Psoas muscle (tissue), 8 donors: ENCODE data around the gene HSH2D. TPM values are rescaled to one million over a fixed set of nuclear protein-coding genes. Genes with fewer than 3 reads are reported as not detected.

Experiments used
- ATAC-seq, 4 donors: fragments of 200-7000 bp; cut with Tn5 transposase; one replicate each; pipeline ENCODE4 v1.9.1; 2020; ENCODE audit warnings: moderate library complexity in 3 of 4, mild to moderate bottlenecking in 2 of 4
- DNase-seq, 2 donors: peaks; one replicate each; pipeline ENCODE4 v3.0.0-alpha.2; 2020
- H3K27ac ChIP-seq: fragments of 200-600 bp; one replicate; pipeline ENCODE4 v1.8.0; 2022
- H3K27me3 ChIP-seq, 3 donors: fragments of 200-600 bp in 1 of 3; one replicate each; pipeline versions ENCODE4 v1.6.1 to v1.8.0; 2013 to 2022; ENCODE audit warnings: low read length in 2 of 3, mild to moderate bottlenecking in 2 of 3, moderate library complexity in 1 of 3; ENCODE audit not compliant: insufficient read depth in 3 of 3
- H3K36me3 ChIP-seq, 2 donors: fragments of 200-600 bp in 1 of 2; one replicate each; pipeline versions ENCODE4 v1.6.1 to v1.8.0; 2013 to 2022; ENCODE audit warnings: low read depth in 1 of 2, mild to moderate bottlenecking in 1 of 2, moderate library complexity in 1 of 2; ENCODE audit not compliant: insufficient read depth in 1 of 2
- H3K4me1 ChIP-seq: fragments of 200-600 bp; one replicate; pipeline ENCODE4 v1.8.0; 2022
- H3K4me3 ChIP-seq: fragments of 200-600 bp; one replicate; pipeline ENCODE4 v1.8.0; 2022; ENCODE audit warnings: mild to moderate bottlenecking
- H3K9me3 ChIP-seq: fragments of 200-600 bp; one replicate; pipeline ENCODE4 v1.8.0; 2022
- CTCF ChIP-seq: fragments of 200-600 bp; IDR thresholded peaks from one replicate; pipeline ENCODE4 v1.8.0; 2022; ENCODE audit warnings: antibody characterized with exemption
- WGBS, 3 donors: extraction: QIAGEN DNeasy Blood & Tissue Kit; methylation state at CpG; one replicate each; pipeline versions ENCODE4 v1.1.6 to v1.1.7; 2013; 5-methylcytosine and 5-hydroxymethylcytosine counted together
- intact Hi-C, 2 donors: fragments of 100-400 bp; cut with DNase I; formaldehyde crosslinking; loops; one replicate each; pipeline versions ENCODE4 v1.11.0 to v1.14.2; 2022
- polyA plus RNA-seq, 3 donors: library from polyadenylated mRNA; stranded (reverse); fragments of 200-250 nt; gene quantifications; one replicate each; pipeline ENCODE4 v1.2.3, GENCODE V29; 2013
- total RNA-seq, 4 donors: library from RNA; stranded (reverse); fragmentation: NEBNext Ultra II Directional in 2 of 4; extraction: Animal tissue kit (Norgen Biotek cat#: 25700) in 2 of 4; gene quantifications; one replicate each; pipeline versions ENCODE4 v1.2.1 to v1.2.4, GENCODE V29; 2021 to 2023
- donor health status: healthy with polysubstance abuse.
- donor health status: DM: no; HTN: no; CAD: no; lungs with moderate emphysema.
- donor health status: Bipolar disorder and iron deficiency.
- donor health status: healthy.
- donor health status: DM: yes; HTN: yes; CAD: no.
- donor health status: DM: no; HTN: no; CAD: no.
- donor health status: DM: no; HTN: no; CAD: no.
- donor health status: DM: yes; HTN: yes; CAD: no.

HSH2D gene
- total and polyA plus RNA-seq, 7 donors, result 0.10 to 0.30 (median 0.12) TPM; not detected in 2

- H3K36me3 ChIP-seq, result peaks cover 6 to 88% of the 10 kb centered on the region in 2 donors
- no peak for TF ChIP-seq CTCF
Measured at GRCh38 chr19:16207063-16207462, 63.6 kb downstream of the HSH2D start.

GRCh38 chr19:16207490-16208025 is 64.1 kb downstream of the HSH2D start:
- no peak for ATAC-seq
- H3K27me3 ChIP-seq, result no peaks in the 10 kb centered on the region
- DNase-seq, result no peak
- intact Hi-C loops, result no loop called here
- no peak for TF ChIP-seq CTCF
- no peaks in the 10 kb centered on the region for H3K9me3 ChIP-seq
- peaks cover 6 to 88% of the 10 kb centered on the region in 2 donors for H3K36me3 ChIP-seq
- H3K4me3 ChIP-seq, result no peak overlapping the region
- 89 to 91% (median 89%) methylated on average over 12 of the region's 12 CpGs for WGBS, 3 donors
- H3K27ac ChIP-seq, result no peak overlapping the region
- H3K4me1 ChIP-seq, result peaks cover 6% of the 10 kb centered on the region

More at GRCh38 chr19:16207063-16207462, 63.6 kb downstream of the HSH2D start:
- 87 to 93% (median 91%) methylated on average over 10 of the region's 10 CpGs for WGBS, 3 donors
- intact Hi-C loops, result no loop called here
- Histone ChIP-seq H3K4me1 (peaks cover 6% of the 10 kb centered on the region), H3K9me3 (no peaks in the 10 kb centered on the region), H3K27ac (no peak overlapping the region), H3K4me3 (no peak overlapping the region), H3K27me3 (no peaks in the 10 kb centered on the region)
- DNase-seq, result no peak
- ATAC-seq, result no peak

Other genes starting within 250 kb of the HSH2D start
- not detected for gene CYP4F2, start 245.6 kb upstream of the HSH2D start, total RNA-seq
- gene CYP4F2, start 245.6 kb upstream of the HSH2D start, polyA plus RNA-seq, result under 1 TPM in 1 of 3 donors, not detected in 2; 0.04 TPM
- 1 to 10 TPM in 1 of 4 donors, under 1 TPM in 2, not detected in 1; 0.11 to 1.0 (median 0.34) TPM for gene CYP4F11, start 209.2 kb upstream of the HSH2D start, total RNA-seq
- under 1 TPM; 0.05 to 0.08 (median 0.08) TPM for gene CYP4F11, start 209.2 kb upstream of the HSH2D start, polyA plus RNA-seq
- not detected for gene OR10H4, start 194.7 kb upstream of the HSH2D start, total RNA-seq
- not detected for gene OR10H4, start 194.7 kb upstream of the HSH2D start, polyA plus RNA-seq
- 10 to 100 TPM; 30.5 to 57.3 (median 42.5) TPM for gene TPM4, start 67.2 kb upstream of the HSH2D start, total RNA-seq
- 10 to 100 TPM; 24.3 to 43.2 (median 40.8) TPM for gene TPM4, start 67.2 kb upstream of the HSH2D start, polyA plus RNA-seq
- gene RAB8A, start 31.8 kb upstream of the HSH2D start, total RNA-seq, result 10 to 100 TPM in 1 of 4 donors, 1 to 10 TPM in 3; 8.0 to 12.4 (median 8.9) TPM
- 10 to 100 TPM in 1 of 3 donors, 1 to 10 TPM in 2; 7.1 to 13.0 (median 7.4) TPM for gene RAB8A, start 31.8 kb upstream of the HSH2D start, polyA plus RNA-seq
- gene CIB3, start 29.8 kb downstream of the HSH2D start, total RNA-seq, result not detected
- not detected for gene CIB3, start 29.8 kb downstream of the HSH2D start, polyA plus RNA-seq
- gene FAM32A, start 41.7 kb downstream of the HSH2D start, total RNA-seq, result 10 to 100 TPM; 26.3 to 44.2 (median 30.8) TPM
- gene FAM32A, start 41.7 kb downstream of the HSH2D start, polyA plus RNA-seq, result 100 to 1,000 TPM in 1 of 3 donors, 10 to 100 TPM in 2; 49.3 to 133 (median 75.7) TPM
- 10 to 100 TPM; 40.5 to 51.5 (median 45.2) TPM for gene AP1M1, start 54.2 kb downstream of the HSH2D start, total RNA-seq
- 100 to 1,000 TPM in 1 of 3 donors, 10 to 100 TPM in 2; 51.0 to 102 (median 57.7) TPM for gene AP1M1, start 54.2 kb downstream of the HSH2D start, polyA plus RNA-seq
- gene KLF2, start 181.1 kb downstream of the HSH2D start, total RNA-seq, result 10 to 100 TPM; 12.7 to 35.4 (median 24.0) TPM
- 10 to 100 TPM in 1 of 3 donors, 1 to 10 TPM in 2; 3.3 to 24.2 (median 5.3) TPM for gene KLF2, start 181.1 kb downstream of the HSH2D start, polyA plus RNA-seq